HCT116 (cell line): ENCODE results near the gene CXXC1. TPM values are rescaled to one million over a fixed set of nuclear protein-coding genes. Genes with fewer than 3 reads are reported as not detected.

Source experiments
- ATAC-seq: fragments of 200-7000 bp; cut with Tn5 transposase; 2 replicates; pipeline ENCODE4 v1.9.1; 2020; ENCODE audit warnings: mild to moderate bottlenecking, moderate library complexity
- BruUV-seq: library from RNA; stranded (reverse); fragments of 400-500 nt; replicated peaks from 2 replicates; lab custom pipeline; 2021; lab: Mats Ljungman, UMichigan
- CTCF ChIA-PET: fragments of 300-600 bp; sonication (Branson Sonifier 250); formaldehyde crosslinking; loops from one replicate; lab custom pipeline; 2021; ENCODE audit warnings: antibody characterized with exemption; lab: Charles Lee
- POLR2A ChIA-PET: fragments of 300-600, 350-600 bp; sonication (Branson Sonifier 250); formaldehyde crosslinking; loops from one replicate; lab custom pipeline; 2021; ENCODE audit warnings: antibody characterized with exemption; lab: Charles Lee
- RAD21 ChIA-PET, 2 experiments: fragments of 300-600 bp; sonication (Branson Sonifier 250); formaldehyde crosslinking; loops; one replicate each; lab custom pipeline; 2023; ENCODE audit warnings: low total read pairs in 2 of 2; ENCODE audit not compliant: uncharacterized antibody in 2 of 2, unreplicated experiment in 2 of 2, low non-redundant PET in 1 of 2; lab: Charles Lee
- DNase-seq: peaks from one replicate; pipeline ENCODE4 v3.0.0-alpha.2; 2010; ENCODE audit warnings: low read depth, low spot score
- H2AFZ ChIP-seq: fragments of 200-600 bp; shearing (Covaris generic), sonication (generic); 2 replicates; pipeline ENCODE4 v1.6.1; 2017; ENCODE audit warnings: low read depth, mixed run types, mixed read lengths, antibody characterized with exemption, low read length; ENCODE audit not compliant: poor library complexity, severe bottlenecking
- H3K27ac ChIP-seq: 2 replicates; pipeline ENCODE4 v1.5.1; 2012; ENCODE audit warnings: low read depth, low read length
- H3K27me3 ChIP-seq: fragments of 200-600 bp; sonication (generic); 2 replicates; pipeline ENCODE4 v1.6.1; 2016; ENCODE audit warnings: mixed run types, low read length, mixed read lengths; ENCODE audit not compliant: insufficient read depth
- H3K36me3 ChIP-seq, 2 experiments: fragments of 200-500 bp in 1 of 2; fragments of 200-600 bp in 1 of 2; sonication (Bioruptor generic) in 1 of 2; sonication (generic) in 1 of 2; 2 replicates each; pipeline versions ENCODE4 v1.5.1 to v1.6.1; 2014 to 2016; ENCODE audit warnings: low read length in 2 of 2, inconsistent platforms in 1 of 2, mixed read lengths in 1 of 2, mixed run types in 1 of 2; ENCODE audit not compliant: insufficient read depth in 2 of 2, control insufficient read depth in 1 of 2
- H3K4me1 ChIP-seq, 2 experiments: fragments of 200-600 bp in 1 of 2; sonication (generic) in 1 of 2; 2 replicates each; pipeline versions ENCODE4 v1.5.1 to v1.6.1; 2012 to 2017; ENCODE audit warnings: low read length in 2 of 2, inconsistent platforms in 1 of 2, mild to moderate bottlenecking in 1 of 2, mixed read lengths in 1 of 2, mixed run types in 1 of 2, moderate library complexity in 1 of 2; ENCODE audit not compliant: insufficient read depth in 2 of 2, control insufficient read depth in 1 of 2
- H3K4me2 ChIP-seq: fragments of 200-600 bp; sonication (generic); 2 replicates; pipeline ENCODE4 v1.6.1; 2017; ENCODE audit warnings: mixed run types, low read length, mixed read lengths
- H3K4me3 ChIP-seq, 2 experiments: fragments of 200-600 bp in 1 of 2; sonication (generic) in 1 of 2; replicated peaks in 1 of 2; 2 replicates each; pipeline ENCODE4 v1.5.1; 2011 to 2016; ENCODE audit warnings: low read length in 2 of 2, control low read depth in 1 of 2, low read depth in 1 of 2, mild to moderate bottlenecking in 1 of 2, mixed read lengths in 1 of 2, mixed run types in 1 of 2
- H3K79me2 ChIP-seq: fragments of 200-600 bp; sonication (generic); 2 replicates; pipeline ENCODE4 v1.6.1; 2017; ENCODE audit warnings: mild to moderate bottlenecking, mixed run types, low read length, moderate library complexity, mixed read lengths; ENCODE audit not compliant: insufficient read depth
- H3K9ac ChIP-seq: fragments of 200-600 bp; sonication (generic); 2 replicates; pipeline ENCODE4 v1.6.1; 2016; ENCODE audit warnings: low read length, mixed read lengths
- H3K9me2 ChIP-seq: fragments of 200-600 bp; sonication (generic), shearing (Covaris generic); 2 replicates; pipeline ENCODE4 v1.6.1; 2017; ENCODE audit warnings: mixed run types, mild to moderate bottlenecking, moderate library complexity; ENCODE audit not compliant: insufficient read depth
- H3K9me3 ChIP-seq, 2 experiments: fragments of 200-500 bp in 1 of 2; fragments of 200-600 bp in 1 of 2; sonication (Bioruptor generic) in 1 of 2; sonication (generic) in 1 of 2; 2 replicates each; pipeline ENCODE4 v1.6.1; 2014 to 2017; ENCODE audit warnings: low read length in 2 of 2, mixed read lengths in 2 of 2, inconsistent platforms in 1 of 2, low read depth in 1 of 2, mild to moderate bottlenecking in 1 of 2, mixed run types in 1 of 2, moderate library complexity in 1 of 2; ENCODE audit not compliant: control insufficient read depth in 1 of 2, insufficient read depth in 1 of 2
- H4K20me1 ChIP-seq: fragments of 200-600 bp; sonication (generic), shearing (Covaris generic); 2 replicates; pipeline ENCODE4 v1.6.1; 2017; ENCODE audit warnings: mixed run types, mild to moderate bottlenecking, moderate library complexity; ENCODE audit not compliant: insufficient read depth
- CBX3 ChIP-seq: IDR thresholded peaks from 2 replicates; pipeline ENCODE4 v1.6.1; 2012; ENCODE audit warnings: low read depth
- CEBPB ChIP-seq: IDR thresholded peaks from 2 replicates; pipeline ENCODE4 v1.6.1; 2012; ENCODE audit warnings: low read depth
- EGR1 ChIP-seq: IDR thresholded peaks from 2 replicates; pipeline ENCODE4 v1.6.1; 2012; ENCODE audit warnings: low read depth
- ELF1 ChIP-seq: IDR thresholded peaks from 2 replicates; pipeline ENCODE4 v1.6.1; 2012; ENCODE audit warnings: low read depth, borderline replicate concordance
- EZH2 ChIP-seq: fragments of 200-600 bp; sonication (generic); IDR thresholded peaks from 2 replicates; pipeline ENCODE4 v1.6.1; 2017; ENCODE audit warnings: antibody characterized with exemption, mixed run types
- EZH2phosphoT487 ChIP-seq: fragments of 200-600 bp; IDR thresholded peaks from 2 replicates; pipeline ENCODE4 v1.6.1; 2018; ENCODE audit warnings: antibody characterized with exemption, borderline replicate concordance
- FOSL1 ChIP-seq: IDR thresholded peaks from 2 replicates; pipeline ENCODE4 v1.6.1; 2012; ENCODE audit warnings: low read depth
- POLR2A ChIP-seq: IDR thresholded peaks from 2 replicates; pipeline ENCODE4 v1.7.0; 2011; ENCODE audit warnings: borderline replicate concordance; ENCODE audit not compliant: insufficient read depth, insufficient read length; ENCODE audit errors: extremely low read depth
- POLR2AphosphoS5 ChIP-seq: IDR thresholded peaks from 2 replicates; pipeline ENCODE4 v1.6.1; 2011; ENCODE audit warnings: mild to moderate bottlenecking, low read depth, low read length, moderate library complexity
- RAD21 ChIP-seq: IDR thresholded peaks from 2 replicates; pipeline ENCODE4 v1.6.1; 2012; ENCODE audit warnings: low read depth, mild to moderate bottlenecking
- SIN3A ChIP-seq: IDR thresholded peaks from 2 replicates; pipeline ENCODE4 v1.6.1; 2012; ENCODE audit warnings: low read depth
- TCF7L2 ChIP-seq: IDR thresholded peaks from 2 replicates; pipeline ENCODE4 v1.7.0; 2011; ENCODE audit warnings: borderline replicate concordance, inconsistent platforms; ENCODE audit not compliant: insufficient read depth, insufficient read length; ENCODE audit errors: extremely low read depth
- YY1 ChIP-seq: IDR thresholded peaks from 2 replicates; pipeline ENCODE4 v1.6.1; 2011; ENCODE audit warnings: low read length, low read depth, moderate library complexity, mild to moderate bottlenecking; ENCODE audit not compliant: insufficient replicate concordance; ENCODE audit errors: extremely low read depth
- ZBTB33 ChIP-seq: IDR thresholded peaks from 2 replicates; pipeline ENCODE4 v1.6.1; 2011; ENCODE audit warnings: mild to moderate bottlenecking, low read length, moderate library complexity; ENCODE audit not compliant: insufficient replicate concordance; ENCODE audit errors: extremely low read depth
- ZFX ChIP-seq: fragments of 450-650 bp; IDR thresholded peaks from 2 replicates; pipeline ENCODE4 v1.6.1; 2017
- ZNF274 ChIP-seq: fragments of 200-500 bp; sonication (Bioruptor generic); IDR thresholded peaks from 2 replicates; pipeline ENCODE4 v1.6.1; 2014; ENCODE audit warnings: mild to moderate bottlenecking, low read depth, low read length, inconsistent platforms
- intact Hi-C: fragments of 100-400 bp; cut with micrococcal nuclease; formaldehyde crosslinking; loops from 2 replicates; pipeline ENCODE4 v1.10.0; 2022
- total RNA-seq: library from RNA; stranded (reverse); gene quantifications from one replicate; pipeline ENCODE4 v1.2.1, GENCODE V29; 2021; ENCODE audit not compliant: unreplicated experiment

CXXC1 gene
- total RNA-seq, 1 experiment from 2014 or later: 101 TPM

- Histone ChIP-seq H3K4me1 (no peaks in the 10 kb centered on the region), H3K9me2 (no peaks in the 10 kb centered on the region), H2AFZ (no peak overlapping the region), H3K9me3 (no peaks in the 10 kb centered on the region), H3K27ac (no peak overlapping the region), H3K79me2 (no peaks in the 10 kb centered on the region), H3K4me2 (no peak overlapping the region), H3K9ac (no peak overlapping the region), H3K4me3 (no peak overlapping the region), H3K27me3 (no peaks in the 10 kb centered on the region), H4K20me1 (no peaks in the 10 kb centered on the region), H3K36me3 (no peaks in the 10 kb centered on the region)
- intact Hi-C loops: no loop called here
- DNase-seq (no peak), ATAC-seq (no peak)
- RAD21 ChIA-PET: no interaction called here
- POLR2A ChIA-PET: no interaction called here
- CTCF ChIA-PET: no interaction called here
- BruUV-seq: no TSS peak
- TF ChIP-seq ZNF274: no peak
- no peak for TF ChIP-seq RAD21
- TF ChIP-seq TCF7L2: no peak
- TF ChIP-seq FOSL1: no peak
- TF ChIP-seq ZBTB33: no peak
- no peak for TF ChIP-seq EZH2
- no peak for TF ChIP-seq POLR2AphosphoS5
- no peak for TF ChIP-seq EGR1
- TF ChIP-seq EZH2phosphoT487: no peak
- no peak for TF ChIP-seq YY1
- TF ChIP-seq CEBPB: no peak
- no peak for TF ChIP-seq ELF1
- TF ChIP-seq SIN3A: no peak
- TF ChIP-seq ZFX: no peak
- no peak for TF ChIP-seq CBX3
- no peak for TF ChIP-seq POLR2A
Measured at GRCh38 chr18:50250935-50251334, 36.6 kb downstream of the CXXC1 start.
